ENCODE data around the gene TUBGCP4.
"Not testable (repeated sequence)": the region's sequence is repeated elsewhere in the genome, so short reads cannot be mapped to it uniquely, and the experiment has no call there.

The TUBGCP4 gene, protein sequence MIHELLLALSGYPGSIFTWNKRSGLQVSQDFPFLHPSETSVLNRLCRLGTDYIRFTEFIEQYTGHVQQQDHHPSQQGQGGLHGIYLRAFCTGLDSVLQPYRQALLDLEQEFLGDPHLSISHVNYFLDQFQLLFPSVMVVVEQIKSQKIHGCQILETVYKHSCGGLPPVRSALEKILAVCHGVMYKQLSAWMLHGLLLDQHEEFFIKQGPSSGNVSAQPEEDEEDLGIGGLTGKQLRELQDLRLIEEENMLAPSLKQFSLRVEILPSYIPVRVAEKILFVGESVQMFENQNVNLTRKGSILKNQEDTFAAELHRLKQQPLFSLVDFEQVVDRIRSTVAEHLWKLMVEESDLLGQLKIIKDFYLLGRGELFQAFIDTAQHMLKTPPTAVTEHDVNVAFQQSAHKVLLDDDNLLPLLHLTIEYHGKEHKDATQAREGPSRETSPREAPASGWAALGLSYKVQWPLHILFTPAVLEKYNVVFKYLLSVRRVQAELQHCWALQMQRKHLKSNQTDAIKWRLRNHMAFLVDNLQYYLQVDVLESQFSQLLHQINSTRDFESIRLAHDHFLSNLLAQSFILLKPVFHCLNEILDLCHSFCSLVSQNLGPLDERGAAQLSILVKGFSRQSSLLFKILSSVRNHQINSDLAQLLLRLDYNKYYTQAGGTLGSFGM

DNA sequence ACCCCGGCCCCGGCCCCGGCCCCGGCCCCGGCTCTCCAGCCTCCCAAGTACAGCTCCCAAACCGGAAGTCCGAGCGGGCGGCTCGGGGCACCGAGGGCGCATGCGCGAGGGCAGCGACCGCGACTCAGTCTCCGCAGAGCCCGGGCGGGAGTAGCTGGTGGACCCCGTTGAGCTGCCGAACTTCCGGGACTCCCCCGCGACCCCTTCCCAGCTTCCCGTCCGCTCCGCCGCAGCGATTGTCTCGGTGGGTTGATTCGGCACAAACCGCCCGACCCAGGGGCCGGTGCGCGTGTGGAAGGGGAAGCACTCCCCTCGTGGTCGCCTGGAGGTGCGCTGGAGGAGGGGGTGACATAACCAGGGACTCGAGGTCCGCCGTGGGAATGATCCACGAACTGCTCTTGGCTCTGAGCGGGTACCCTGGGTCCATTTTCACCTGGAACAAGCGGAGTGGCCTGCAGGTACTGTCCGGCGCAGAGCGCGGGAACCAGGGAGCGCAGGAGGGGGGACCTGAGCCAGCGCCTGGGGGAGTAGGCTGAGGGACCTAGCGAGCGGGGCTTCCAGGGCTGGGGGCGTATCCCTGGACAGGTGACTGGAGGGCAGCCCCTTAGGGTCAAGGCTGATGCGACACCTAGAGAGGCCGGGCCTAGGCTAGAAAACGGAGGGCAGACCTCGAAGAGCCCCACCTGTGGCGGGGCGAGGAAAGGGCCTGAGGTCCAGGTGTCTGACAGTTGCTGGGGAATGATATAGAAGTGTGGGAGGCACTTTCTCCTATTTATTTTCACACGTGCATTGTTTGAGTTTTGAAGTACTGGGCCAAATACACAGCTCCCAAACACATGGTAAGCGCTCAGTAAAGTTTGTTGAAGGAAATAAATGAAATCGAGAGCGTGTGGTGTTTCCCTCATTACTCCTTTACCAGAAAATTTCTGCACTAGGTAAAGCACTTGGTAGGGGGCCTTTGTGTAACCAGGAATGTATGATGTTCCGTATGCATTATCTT, at the start of gene TUBGCP4, which contains the start of gene ZSCAN29:
TUBGCP4 (plus strand) TSS at position 127 of the 1,000 bp plus-strand sequence; CDS start at position 381, 254 bp downstream.
ZSCAN29 (minus strand) TSS at position 69 of the 1,000 bp plus-strand sequence. CDS start 1,130 bp downstream, outside the sequence.
- DNase-seq (ENCODE audit: low read depth) = peak; percentile 84

DNA sequence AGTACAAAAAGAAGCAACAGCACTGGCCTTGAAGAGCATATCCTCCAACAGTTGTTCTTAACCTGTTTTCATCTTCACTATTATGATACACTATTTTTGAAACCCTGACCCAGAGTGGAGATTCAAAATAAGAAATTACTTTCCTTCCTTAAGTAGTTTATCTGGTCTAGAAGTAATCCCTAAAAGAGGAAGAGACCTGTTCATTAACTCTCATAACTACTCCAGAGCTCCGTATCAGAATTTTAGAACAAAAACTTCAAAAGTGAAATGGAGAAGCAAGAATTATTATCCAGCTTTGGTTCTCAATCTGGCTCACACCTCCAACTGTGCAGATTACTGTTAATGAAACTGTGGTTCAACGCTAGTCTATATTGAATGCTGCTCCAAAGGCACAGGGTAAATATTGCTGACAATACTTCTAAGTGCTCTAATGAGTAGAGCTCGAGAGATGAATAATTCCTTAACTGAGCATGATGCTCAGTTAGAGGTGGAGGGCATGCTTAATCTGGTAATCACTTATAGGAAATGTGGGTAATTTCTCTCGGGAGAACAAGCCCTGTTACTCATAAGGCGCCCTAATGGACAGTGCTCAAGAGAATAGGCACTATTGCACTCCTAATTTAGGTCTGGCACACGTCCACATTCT, 45.7 kb upstream of the TUBGCP4 start:
- DNase-seq (ENCODE audit: low read depth) = no peak

DNA sequence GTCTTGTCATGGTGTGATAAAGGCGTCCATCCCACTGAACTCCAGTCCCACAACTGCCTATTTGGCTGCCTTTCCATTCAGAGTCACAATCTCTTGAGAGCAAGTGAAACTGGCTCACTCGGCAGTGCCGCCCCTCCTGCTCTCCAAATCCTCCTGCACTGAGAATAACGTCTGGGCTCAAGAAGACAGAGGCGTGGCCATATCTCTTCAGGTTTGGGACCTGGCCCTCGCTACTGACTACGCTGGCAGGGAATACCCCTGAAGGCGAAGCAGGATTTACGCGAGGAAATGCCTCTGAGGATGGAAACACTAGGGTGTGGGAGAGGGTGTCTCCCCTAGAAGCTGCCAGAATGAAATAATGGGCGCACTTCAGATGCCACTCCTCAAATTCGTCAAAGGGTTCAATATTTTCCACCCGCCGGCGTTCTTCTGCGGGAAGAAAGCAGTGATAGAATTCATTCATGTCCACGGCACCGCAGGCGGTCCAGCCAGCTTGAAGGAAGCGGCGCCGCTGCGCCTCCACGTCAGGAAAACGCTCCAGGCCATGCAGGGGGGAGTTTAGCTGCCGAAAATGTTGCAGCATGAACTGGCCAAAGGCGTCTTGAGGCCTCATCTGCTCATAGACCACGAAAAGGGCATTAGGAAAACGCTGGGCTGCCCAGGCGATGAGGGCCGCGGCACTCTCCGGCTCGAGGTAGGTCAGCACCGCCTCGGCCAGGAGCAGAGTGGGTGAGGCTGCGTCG, 41.5 kb upstream of the TUBGCP4 start:
- peak; percentile 61 for DNase-seq (ENCODE audit: low read depth)

DNA sequence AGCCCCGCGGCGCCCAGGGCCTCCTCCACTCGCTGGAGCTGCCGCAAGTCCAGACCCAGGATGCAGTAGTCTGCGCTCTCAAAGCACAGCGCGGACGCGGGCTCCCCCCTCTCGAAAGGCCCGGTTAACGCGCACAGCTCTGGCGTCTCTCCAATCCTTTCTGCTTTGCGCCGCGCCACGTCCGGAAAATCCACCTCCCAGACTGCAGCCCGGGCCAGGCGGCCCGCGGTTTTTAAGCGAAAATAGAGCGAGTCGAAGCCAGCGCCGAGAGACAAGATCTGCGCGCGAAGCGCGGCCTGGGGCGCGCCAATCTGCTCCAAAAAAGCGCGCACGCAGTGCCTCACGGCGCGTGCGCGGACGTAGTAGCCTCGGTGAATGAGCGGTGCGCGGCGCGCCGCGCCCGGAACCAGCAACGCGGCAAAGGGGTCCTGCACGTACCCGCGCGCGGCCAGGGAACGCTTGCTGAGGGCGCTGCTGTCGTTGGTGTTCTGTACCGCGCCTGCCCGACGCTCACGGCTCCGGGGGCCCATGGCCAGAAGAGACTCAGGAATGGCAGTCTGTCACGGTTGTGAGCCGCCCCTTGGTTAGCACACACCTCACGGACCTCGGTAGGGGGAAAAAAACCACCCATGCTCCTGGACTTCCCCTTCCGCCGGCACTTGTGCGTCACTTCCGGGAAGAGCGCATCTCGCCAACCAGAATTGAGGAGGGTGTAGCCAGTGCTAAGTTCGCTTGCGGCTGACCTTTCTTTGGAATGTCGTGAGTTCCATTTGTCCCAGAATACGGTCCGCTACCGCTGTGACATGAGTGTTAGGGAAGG, 40.7 kb upstream of the TUBGCP4 start, which contains the start of gene LCMT2:
LCMT2 (minus strand) TSS at position 614 of the 820 bp plus-strand sequence; CDS start at position 530, 84 bp downstream.
- peak; percentile 94 for DNase-seq (ENCODE audit: low read depth)

DNA sequence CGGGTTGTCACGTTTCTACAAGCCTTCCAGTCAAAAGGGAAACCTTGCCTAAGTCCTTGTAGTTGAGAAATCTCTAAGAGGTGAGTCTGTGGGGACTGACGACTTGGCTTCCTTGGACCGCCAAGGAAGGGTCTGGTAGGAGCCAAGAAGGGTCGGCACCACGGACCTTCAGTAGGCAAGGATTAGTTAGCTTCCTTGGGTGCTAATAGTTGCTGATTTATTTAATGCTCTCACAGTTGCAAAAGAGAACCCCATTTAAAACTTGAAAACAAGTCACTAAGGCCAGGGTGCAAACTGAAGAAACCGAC, 40.2 kb upstream of the TUBGCP4 start:
- DNase-seq (ENCODE audit: low read depth) = no peak

DNA sequence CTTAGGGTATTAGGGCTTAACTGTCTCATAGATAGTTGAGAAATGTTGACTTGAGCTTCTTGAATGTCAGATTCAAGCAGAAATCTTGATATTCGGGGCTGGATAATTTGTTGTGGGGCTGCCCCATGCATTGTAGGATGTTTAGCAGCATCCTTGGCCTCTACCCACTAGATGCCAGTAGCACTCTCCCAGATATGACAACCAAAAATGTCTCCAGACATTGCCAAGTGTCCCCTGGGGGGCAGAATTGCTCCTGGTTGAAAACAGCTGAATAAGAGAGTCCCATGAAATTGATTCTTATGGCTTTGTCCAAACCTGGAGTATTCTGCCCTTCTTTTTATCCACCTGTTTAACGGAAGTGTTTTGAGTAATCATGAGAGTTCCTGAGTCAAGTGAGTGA, 24.6 kb upstream of the TUBGCP4 start:
- peak; percentile 12 for DNase-seq (ENCODE audit: low read depth)

DNA sequence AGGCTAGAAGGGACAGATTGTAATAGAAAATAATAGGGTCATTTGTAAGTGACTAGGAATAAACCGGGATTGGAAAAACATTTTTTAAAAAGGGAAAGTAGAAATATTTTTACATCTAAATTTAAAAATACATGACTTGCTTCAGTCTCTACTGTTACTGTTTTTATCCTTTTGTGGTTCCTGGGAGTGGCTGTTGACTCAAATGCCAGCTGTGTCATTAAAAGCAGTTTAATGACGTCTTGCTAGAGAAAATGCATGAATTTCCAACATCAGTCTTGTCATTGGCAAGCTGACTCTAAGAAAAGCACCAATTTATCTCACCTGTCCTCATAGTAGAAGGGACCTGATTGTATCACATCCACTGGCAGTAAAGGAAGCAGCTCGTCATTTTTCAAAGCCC, 23.8 kb upstream of the TUBGCP4 start:
- no peak for DNase-seq (ENCODE audit: low read depth)

DNA sequence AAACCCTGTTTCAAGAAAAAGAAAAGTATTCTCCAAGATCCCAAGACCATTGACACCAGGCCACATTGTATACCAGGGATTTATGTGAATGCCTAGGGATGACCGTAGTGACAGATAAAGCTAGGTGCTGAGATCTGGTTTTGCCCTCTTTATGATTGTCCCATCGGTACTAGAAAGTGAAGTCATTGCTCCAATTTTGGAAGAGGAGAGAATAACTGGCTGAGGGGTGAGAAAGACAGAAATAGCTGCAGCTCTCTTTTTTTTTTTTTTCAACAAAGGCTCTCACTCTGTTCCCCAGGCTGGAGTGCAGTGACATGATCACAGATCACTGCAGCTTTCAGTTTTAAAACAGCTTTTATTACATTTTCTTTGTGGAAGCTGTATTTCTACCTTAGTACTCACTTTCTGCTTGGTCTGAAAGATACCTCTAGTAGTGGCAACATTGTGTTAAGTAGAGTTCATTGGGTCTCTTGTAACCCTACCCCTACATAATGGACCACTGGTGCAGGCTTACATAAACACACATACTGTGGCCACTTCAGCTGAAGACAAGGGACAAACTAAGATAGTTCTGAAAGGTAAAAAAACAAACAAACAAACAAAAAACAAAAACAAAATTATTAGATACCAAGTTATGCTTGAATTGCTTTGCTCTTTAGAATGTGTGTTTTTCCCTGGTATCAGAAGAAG, 18.1 kb upstream of the TUBGCP4 start:
- no peak for DNase-seq (ENCODE audit: low read depth)

DNA sequence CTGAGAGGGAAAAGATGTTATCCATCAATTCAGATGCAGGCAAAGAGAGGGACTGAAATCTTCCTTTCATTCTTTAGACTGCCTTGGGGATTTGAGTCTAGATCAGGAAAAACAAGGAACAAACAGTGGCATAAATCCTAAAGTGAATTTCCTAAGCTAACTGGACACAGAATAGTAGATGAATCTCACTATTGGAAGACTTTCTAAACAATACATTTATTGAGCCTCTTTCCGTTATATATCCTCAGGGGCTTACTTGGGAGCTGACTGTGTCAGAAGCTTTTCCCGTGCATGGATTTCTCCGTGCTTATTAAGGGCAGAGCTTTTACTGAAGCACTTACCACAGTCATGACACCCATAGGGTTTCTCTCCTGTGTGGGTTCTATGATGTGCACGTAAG, 10.1 kb upstream of the TUBGCP4 start:
- DNase-seq (ENCODE audit: low read depth) = no peak

DNA sequence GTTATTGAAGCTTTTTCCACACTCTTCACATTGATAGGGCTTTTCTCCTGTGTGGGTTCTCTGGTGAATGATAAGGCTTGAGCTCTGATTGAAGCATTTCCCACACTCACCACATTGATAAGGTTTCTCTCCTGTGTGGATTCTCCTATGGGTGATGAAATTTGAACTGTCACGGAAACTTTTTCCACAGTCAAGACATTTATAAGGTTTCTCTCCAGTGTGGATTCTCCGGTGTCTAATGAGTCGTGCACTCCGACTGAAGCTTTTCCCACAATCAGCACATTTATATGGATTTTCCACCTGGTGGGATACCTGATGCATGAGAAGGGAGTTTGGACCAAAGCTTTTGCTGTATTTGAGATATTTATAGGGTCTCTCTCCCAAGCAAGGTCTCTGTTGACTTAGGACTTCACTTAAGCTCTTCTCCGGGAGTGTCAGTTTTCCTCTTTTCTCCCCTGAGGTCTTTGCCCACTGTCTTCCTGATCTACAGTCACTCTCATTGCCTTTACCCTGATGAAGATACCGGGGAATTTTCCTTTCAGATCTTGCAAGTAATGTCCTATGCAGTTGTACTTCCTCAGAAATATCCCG, 9.5 kb upstream of the TUBGCP4 start:
- DNase-seq (ENCODE audit: low read depth) = peak; percentile 3

DNA sequence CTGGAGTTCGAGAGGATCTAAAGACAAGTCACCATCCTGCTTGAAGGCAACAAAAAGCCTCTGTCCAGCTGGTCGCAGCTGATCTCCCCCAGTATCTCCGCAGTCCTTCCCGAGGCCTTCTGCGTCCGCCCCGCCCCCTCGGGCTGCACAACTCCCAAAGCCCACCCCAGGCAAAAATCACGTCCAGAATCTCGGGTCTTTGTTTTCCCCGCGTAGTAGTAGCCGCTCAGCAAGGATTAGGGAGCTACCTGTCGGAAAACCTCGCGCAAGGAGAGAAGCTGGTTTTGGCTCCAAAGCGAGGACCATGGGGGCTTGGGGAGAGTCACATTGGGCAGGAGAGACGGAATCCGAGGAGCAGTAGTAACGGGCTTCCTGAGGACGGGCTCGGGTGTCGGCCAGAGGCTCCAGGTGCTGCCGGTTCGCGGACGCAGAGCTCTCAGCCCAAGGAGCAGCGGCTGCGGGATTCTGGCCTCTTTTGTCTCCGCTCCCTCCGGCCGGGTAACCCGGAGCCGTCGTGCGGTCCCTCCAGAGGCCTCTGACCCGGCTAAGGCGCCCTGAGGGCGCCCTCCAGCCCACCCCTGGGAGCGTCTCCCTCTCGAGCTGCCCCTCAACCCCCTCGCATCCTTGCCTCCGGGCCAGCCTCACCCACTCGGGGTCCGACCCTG, 459 bp upstream of the TUBGCP4 start:
- peak; percentile 53 for DNase-seq (ENCODE audit: low read depth)

DNA sequence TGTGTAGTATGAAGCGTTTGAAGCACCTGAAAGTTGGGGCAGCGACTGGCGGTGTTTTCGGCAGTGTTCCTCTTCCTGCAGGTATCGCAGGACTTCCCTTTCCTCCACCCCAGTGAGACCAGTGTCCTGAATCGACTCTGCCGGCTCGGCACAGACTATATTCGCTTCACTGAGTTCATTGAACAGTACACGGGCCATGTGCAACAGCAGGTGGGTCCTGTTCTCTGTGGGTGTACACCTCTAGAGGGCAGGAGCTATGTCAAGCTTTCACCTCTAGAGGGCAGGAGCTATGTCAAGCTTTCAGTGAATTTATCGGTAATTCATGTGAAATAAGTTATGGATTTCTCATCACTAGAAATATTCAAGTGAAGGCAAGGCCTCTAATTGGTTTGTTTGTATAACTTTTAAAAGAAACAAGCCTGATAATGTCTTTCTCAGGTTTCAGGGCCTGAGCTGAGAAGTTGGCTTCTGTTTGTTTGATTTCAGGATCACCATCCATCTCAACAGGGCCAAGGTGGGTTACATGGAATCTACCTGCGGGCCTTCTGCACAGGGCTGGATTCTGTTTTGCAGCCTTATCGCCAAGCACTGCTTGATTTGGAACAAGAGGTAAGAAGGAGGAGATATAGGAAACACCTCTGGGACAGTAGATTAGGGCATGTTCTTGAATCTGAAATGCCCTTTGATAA, 5.3 kb downstream of the TUBGCP4 start:
- peak; percentile 35 for DNase-seq (ENCODE audit: low read depth)

DNA sequence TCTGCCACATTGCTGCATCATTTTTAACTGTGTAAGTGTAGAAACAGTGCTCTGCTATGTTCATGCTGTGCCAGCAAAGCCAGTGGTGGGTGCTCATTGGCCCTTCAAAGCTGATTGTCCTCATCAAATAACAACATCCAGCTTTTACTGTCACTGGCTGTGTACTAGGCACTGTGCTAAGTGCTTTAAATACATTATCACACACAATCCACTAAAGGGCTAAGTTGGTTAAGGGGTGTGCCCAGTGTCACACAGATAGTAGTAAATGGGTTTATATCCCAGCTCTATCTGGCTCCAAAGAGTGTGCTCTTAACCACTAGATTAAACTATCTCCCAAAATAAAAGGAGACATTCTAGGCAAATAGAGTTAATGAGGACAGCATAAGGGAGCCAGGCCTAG, 7.7 kb downstream of the TUBGCP4 start:
- DNase-seq (ENCODE audit: low read depth) = no peak

DNA sequence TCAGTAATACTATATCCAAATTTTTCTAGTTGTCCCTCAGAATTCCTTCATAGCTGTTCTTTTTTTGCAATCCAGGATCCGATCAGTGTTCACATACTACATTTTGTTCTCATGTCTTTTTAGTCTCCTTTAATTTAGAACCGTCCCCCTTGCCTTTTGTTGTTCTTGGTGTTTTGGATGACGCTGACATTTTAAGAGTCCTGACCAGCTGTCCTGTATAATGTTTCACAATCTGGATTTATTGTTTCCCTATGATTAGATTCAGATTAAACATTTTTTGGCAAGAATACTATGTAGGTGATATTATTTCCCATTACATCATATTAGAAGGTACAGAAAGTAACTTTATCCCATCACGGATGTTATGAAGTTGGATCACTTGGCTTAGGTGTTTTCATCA, 11.4 kb downstream of the TUBGCP4 start:
- no peak for DNase-seq (ENCODE audit: low read depth)

DNA sequence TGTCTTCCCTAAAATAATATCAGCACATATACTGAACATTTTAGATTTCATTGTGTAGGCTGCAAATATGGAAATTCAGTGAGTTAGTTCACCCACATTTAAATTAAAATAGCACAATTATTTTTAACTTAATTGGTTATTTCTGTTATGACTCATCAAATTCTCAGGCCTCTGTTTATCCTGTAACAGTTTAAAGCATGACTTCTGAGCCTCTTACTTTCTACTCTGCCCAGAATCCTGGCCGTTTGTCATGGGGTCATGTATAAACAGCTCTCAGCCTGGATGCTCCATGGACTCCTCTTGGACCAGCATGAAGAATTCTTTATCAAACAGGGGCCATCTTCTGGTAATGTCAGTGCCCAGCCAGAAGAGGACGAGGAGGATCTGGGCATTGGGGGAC, 12.2 kb downstream of the TUBGCP4 start:
- DNase-seq (ENCODE audit: low read depth) = peak; percentile 80

DNA sequence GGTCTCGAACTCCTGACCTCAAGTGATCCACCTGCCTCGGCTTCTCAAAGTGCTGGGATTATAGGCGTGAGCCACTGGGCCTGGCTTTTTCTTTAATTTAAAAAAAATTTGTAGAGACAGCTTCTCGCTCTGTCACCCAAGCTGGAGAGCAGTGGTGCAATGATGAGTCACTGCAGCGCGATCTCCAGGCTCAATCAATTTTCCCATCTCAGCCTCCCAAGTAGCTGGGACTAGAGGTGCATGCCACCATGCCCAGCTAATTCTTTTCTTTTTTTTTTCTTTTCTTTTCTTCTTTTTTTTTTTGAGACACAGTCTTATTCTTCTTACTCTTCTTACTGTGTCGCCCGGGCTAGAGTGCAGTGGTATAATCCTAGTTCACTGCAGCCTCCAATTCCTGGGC, 19.8 kb downstream of the TUBGCP4 start:
- peak; percentile 48 for DNase-seq (ENCODE audit: low read depth)

DNA sequence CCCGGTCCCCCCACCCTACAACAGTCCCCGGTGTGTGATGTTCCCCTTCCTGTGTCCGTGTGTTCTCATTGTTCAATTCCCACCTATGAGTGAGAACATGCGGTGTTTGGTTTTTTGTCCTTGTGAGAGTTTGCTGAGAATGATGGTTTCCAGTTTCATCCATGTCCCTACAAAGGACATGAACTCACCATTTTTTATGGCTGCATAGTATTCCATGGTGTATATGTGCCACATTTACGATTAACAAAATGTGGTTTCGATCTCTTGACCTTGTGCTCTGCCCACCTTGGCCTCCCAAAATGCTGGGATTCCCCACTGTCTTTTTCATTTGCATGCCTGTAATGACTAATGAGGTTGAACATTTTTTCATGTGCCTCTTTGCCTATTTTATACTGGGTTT, 22.7 kb downstream of the TUBGCP4 start:
- not testable (repeated sequence) for DNase-seq (ENCODE audit: low read depth)

DNA sequence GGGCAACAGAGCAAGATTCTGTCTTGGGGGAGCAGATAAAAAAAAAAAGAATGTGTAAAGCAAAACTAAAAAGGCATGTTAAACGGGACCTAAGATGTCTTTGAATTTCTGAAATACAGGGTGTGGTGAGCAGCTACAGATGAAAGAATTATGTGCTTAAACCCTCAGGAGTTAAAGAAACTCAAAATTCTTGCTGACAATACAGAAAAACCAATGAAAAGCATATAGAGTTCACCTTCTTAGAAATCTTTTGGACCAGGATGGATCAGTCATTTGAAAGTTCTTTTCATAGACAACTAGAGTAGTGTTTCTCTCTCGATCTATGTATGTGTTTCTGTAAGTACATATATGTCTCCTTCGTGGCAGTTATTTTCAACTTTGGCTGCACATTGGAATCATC, 31.4 kb downstream of the TUBGCP4 start:
- DNase-seq (ENCODE audit: low read depth) = no peak
